HepG2 (cell line): ENCODE results near the gene GALR3. TPM values are rescaled to one million over a fixed set of nuclear protein-coding genes. Genes with fewer than 3 reads are reported as not detected.
"Not testable (repeated sequence)": the region's sequence is repeated elsewhere in the genome, so short reads cannot be mapped to it uniquely, and the experiment has no call there.

Experiments used
- ATAC-seq: fragments of 200-7000 bp; cut with Tn5 transposase; 3 replicates; pipeline ENCODE4 v1.9.1; 2020; ENCODE audit warnings: mild to moderate bottlenecking, moderate library complexity
- BruUV-seq: library from RNA; stranded (reverse); fragments of 400-500 nt; replicated peaks from 2 replicates; lab custom pipeline; 2021; lab: Mats Ljungman, UMichigan
- CTCF ChIA-PET: fragments of 300-600 bp; formaldehyde crosslinking; extraction: SDS; loops from one replicate; lab custom pipeline; 2021; ENCODE audit warnings: low total read pairs, inconsistent platforms, low intra/inter-chr PET ratio; lab: Yijun Ruan, JAX
- POLR2A ChIA-PET: fragments of 350-600 bp; sonication (Branson Sonifier 250); formaldehyde crosslinking; loops from one replicate; lab custom pipeline; 2020; ENCODE audit warnings: antibody characterized with exemption, inconsistent platforms; lab: Yijun Ruan, JAX
- DNase-seq: peaks from one replicate; pipeline ENCODE4 v3.0.0-alpha.2; 2015; ENCODE audit warnings: low spot score
- FAIRE-seq: peaks from 3 replicates; lab custom pipeline; 2011; peaks lifted over from hg19 to GRCh38; lab: Jason Lieb, UNC
- H2AFZ ChIP-seq: one replicate; pipeline ENCODE4 v1.6.1; 2011; ENCODE audit warnings: low read length, inconsistent platforms
- H3K27ac ChIP-seq: fragments of 300-600 bp; 3 replicates; pipeline ENCODE4 v1.8.0; 2011; ENCODE audit warnings: mixed run types, mild to moderate bottlenecking, mixed read lengths, low read length, inconsistent platforms; ENCODE audit not compliant: insufficient read depth; ENCODE audit errors: extremely low read length
- H3K27me3 ChIP-seq, 2 experiments: fragments of 200-600 bp in 1 of 2; 2 replicates in 1 of 2; 3 replicates in 1 of 2; pipeline versions ENCODE4 v1.6.0 to v1.8.0; 2011; ENCODE audit warnings: low read length in 2 of 2, mild to moderate bottlenecking in 2 of 2, moderate library complexity in 2 of 2, inconsistent platforms in 1 of 2; ENCODE audit not compliant: insufficient read depth in 2 of 2, control insufficient read depth in 1 of 2
- H3K36me3 ChIP-seq, 2 experiments: fragments of 200-600 bp in 1 of 2; replicated peaks in 1 of 2; 2 replicates in 1 of 2; 3 replicates in 1 of 2; pipeline versions ENCODE4 v1.5.1 to v1.8.0; 2011; ENCODE audit warnings: low read length in 2 of 2, inconsistent platforms in 1 of 2; ENCODE audit not compliant: insufficient read depth in 2 of 2, control insufficient read depth in 1 of 2
- H3K4me1 ChIP-seq: 2 replicates; pipeline ENCODE4 v1.5.1; 2012; ENCODE audit warnings: low read length, inconsistent platforms; ENCODE audit not compliant: insufficient read depth
- H3K4me2 ChIP-seq: 2 replicates; pipeline ENCODE4 v1.6.0; 2011; ENCODE audit warnings: low read depth, low read length, inconsistent platforms
- H3K4me3 ChIP-seq, 3 experiments: fragments of 200-600 bp in 1 of 3; sonication (generic), shearing (Covaris generic) in 1 of 3; replicated peaks in 1 of 3; 2 replicates each; pipeline ENCODE4 v1.5.1; 2011 to 2016; ENCODE audit warnings: low read length in 3 of 3, inconsistent platforms in 2 of 3, low read depth in 2 of 3, mild to moderate bottlenecking in 2 of 3, control low read depth in 1 of 3, mixed read lengths in 1 of 3; ENCODE audit not compliant: insufficient read depth in 1 of 3
- H3K79me2 ChIP-seq: one replicate; pipeline ENCODE4 v1.6.1; 2011; ENCODE audit warnings: low read length, inconsistent platforms; ENCODE audit not compliant: insufficient read depth
- H3K9ac ChIP-seq: 2 replicates; pipeline ENCODE4 v1.6.0; 2011; ENCODE audit warnings: mild to moderate bottlenecking, low read depth, low read length, inconsistent platforms; ENCODE audit not compliant: insufficient read depth
- H3K9me3 ChIP-seq: 2 replicates; pipeline ENCODE4 v1.5.1; 2012; ENCODE audit warnings: mild to moderate bottlenecking, low read length
- H4K20me1 ChIP-seq: 2 replicates; pipeline ENCODE4 v1.6.0; 2011; ENCODE audit warnings: inconsistent platforms, mild to moderate bottlenecking, low read length, moderate library complexity; ENCODE audit not compliant: insufficient read depth
- BHLHE40 ChIP-seq: IDR thresholded peaks from 2 replicates; pipeline ENCODE4 v1.6.1; 2011; ENCODE audit warnings: low read length, improper control_type of control experiment
- MATR3 ChIP-seq: sonication (generic); formaldehyde crosslinking; IDR thresholded peaks from 2 replicates; pipeline ENCODE4 v1.4.0; 2020; ENCODE audit warnings: missing genetic modification reagents
- MTA1 ChIP-seq: sonication (generic); formaldehyde crosslinking; IDR thresholded peaks from 2 replicates; pipeline ENCODE4 v1.4.0; 2020; ENCODE audit warnings: missing genetic modification reagents, mild to moderate bottlenecking, borderline replicate concordance
- RBFOX2 ChIP-seq: fragments of 200-400 bp; formaldehyde crosslinking; IDR thresholded peaks from 2 replicates; pipeline ENCODE4 v1.6.1; 2017; ENCODE audit warnings: low read depth, mild to moderate bottlenecking, low read length
- ZBTB3 ChIP-seq: sonication (generic); formaldehyde crosslinking; IDR thresholded peaks from 2 replicates; pipeline ENCODE4 v1.4.0; 2020; ENCODE audit warnings: low read depth, mild to moderate bottlenecking, moderate library complexity, missing genetic modification reagents, borderline replicate concordance
- ZFP37 ChIP-seq: sonication (generic); formaldehyde crosslinking; IDR thresholded peaks from 2 replicates; pipeline ENCODE4 v1.4.0; 2020; ENCODE audit warnings: missing genetic modification reagents, borderline replicate concordance
- ZNF598 ChIP-seq: sonication (generic); formaldehyde crosslinking; IDR thresholded peaks from 2 replicates; pipeline ENCODE4 v1.5.1; 2020; ENCODE audit warnings: mild to moderate bottlenecking, missing genetic modification reagents, borderline replicate concordance
- WGBS: methylation state at CpG from one replicate; pipeline ENCODE4 v1.1.6; 2017; ENCODE audit warnings: low lambda C conversion rate; 5-methylcytosine and 5-hydroxymethylcytosine counted together
- in situ Hi-C: cut with HindIII; loops from 2 replicates; pipeline ENCODE4 v1.10.0; 2017; ENCODE audit warnings: low pct_unique_long_range_greater_than_20kb; ENCODE audit not compliant: extremely low pct_ligation_motif_present
- intact Hi-C: fragments of 100-400 bp; cut with micrococcal nuclease; formaldehyde crosslinking; loops from one replicate; pipeline ENCODE4 v1.10.0; 2022; ENCODE audit not compliant: unreplicated experiment
- polyA plus RNA-seq, 8 experiments: library from polyadenylated mRNA; depleted of rRNA in 3 of 8; stranded (reverse) in 7 of 8; unstranded in 1 of 8; fragments of >200 nt; fragmentation: Illumina TruSeq in 4 of 8; extraction: Trizol in 4 of 8; gene quantifications; 2 replicates each; pipeline versions ENCODE4 v1.2.1 to v1.2.3, GENCODE V29; 2011 to 2016; ENCODE audit warnings: low read depth in 4 of 8, missing spikeins in 1 of 8, mixed read lengths in 1 of 8; ENCODE audit not compliant: insufficient read depth in 1 of 8
- total RNA-seq, 5 experiments: library from RNA; depleted of rRNA; stranded (reverse); fragments of >200 nt; fragmentation: Illumina TruSeq; extraction: Trizol; gene quantifications; 2 replicates each; pipeline ENCODE4 v1.2.3, GENCODE V29; 2016; ENCODE audit warnings: low read depth in 1 of 5
- TF ChIP-seq, protein P1 (sequence below): IDR thresholded peaks from 2 replicates; pipeline ENCODE4 v1.6.1; 2012; ENCODE audit warnings: inconsistent platforms
- TF ChIP-seq, protein P2 (sequence below): sonication (generic); formaldehyde crosslinking; IDR thresholded peaks from 2 replicates; pipeline ENCODE4 v1.5.1; 2020; ENCODE audit warnings: mild to moderate bottlenecking, missing genetic modification reagents, moderate library complexity
- TF ChIP-seq, protein P3 (sequence below): sonication (generic); formaldehyde crosslinking; IDR thresholded peaks from 2 replicates; pipeline ENCODE4 v1.4.0; 2020; ENCODE audit warnings: missing genetic modification reagents
- TF ChIP-seq, protein P4 (sequence below): sonication (generic); formaldehyde crosslinking; IDR thresholded peaks from 2 replicates; pipeline ENCODE4 v1.5.0; 2020; ENCODE audit warnings: missing genetic modification reagents, mild to moderate bottlenecking, borderline replicate concordance

GALR3 gene
- total and polyA plus RNA-seq, 2 of the 13 experiments (the other 11 are each of a cell fraction or from before 2014, with no cell fraction given), result 0.13 TPM; not detected in 1

DNA sequence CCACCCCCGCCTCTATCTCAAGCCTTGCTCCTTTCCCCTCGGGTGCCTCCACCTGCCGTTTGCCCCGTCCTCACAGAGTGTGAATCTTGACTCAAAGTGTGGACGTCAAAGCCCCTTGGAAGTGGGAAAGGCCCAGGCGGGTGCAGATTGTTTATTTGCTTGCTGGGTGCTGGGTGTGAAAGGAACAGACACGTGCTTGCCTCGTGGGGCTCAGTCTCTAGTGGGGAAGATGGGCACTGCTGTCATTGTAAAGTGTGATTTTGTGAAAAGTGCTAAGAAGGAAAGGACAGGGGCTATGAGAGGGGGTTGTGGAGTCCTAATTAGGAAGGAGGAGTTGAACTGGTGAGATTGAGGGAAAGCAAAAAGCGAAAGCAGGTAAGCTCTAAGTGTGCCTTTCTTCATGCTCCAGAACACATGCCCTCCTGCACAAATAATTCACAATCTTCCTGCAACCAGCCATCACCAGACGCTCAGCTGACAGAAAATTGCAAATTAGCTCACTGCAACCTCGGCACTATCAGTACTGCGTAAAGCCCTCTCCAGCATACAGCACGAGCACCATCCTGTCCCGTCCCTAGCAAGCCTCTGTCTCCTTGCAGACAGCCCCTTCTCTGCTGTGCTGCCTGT, 25.2 kb upstream of the GALR3 start (continued):
- TF ChIP-seq, protein P1, sequence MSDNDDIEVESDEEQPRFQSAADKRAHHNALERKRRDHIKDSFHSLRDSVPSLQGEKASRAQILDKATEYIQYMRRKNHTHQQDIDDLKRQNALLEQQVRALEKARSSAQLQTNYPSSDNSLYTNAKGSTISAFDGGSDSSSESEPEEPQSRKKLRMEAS, result peak; percentile 86
- TF ChIP-seq BHLHE40, result 0 out of 2 replicates have a peak, but pooled peaks have one; percentile 31
- TF ChIP-seq ZBTB3 (CRISPR knock-in tag), result no peak

DNA sequence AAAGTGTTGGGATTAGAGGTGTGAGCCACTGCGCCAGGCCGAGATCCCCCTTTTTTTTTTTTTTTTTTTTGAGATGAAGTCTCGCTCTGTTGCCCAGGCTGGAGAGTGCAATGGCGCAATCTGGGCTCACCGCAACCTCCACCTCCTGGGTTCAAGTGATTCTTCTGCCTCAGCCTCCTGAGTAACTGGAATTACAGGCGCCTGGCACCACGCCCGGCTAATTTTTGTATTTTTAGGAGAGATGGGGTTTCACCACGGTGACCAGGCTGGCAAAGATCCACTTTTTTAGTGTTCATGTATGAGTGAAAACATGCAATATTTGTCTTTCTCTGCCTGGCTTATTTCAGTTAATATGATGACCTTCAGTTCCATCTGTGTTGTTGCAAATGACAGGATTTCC, 23.2 kb upstream of the GALR3 start:
- H3K79me2 ChIP-seq, H2AFZ ChIP-seq, BruUV-seq, ATAC-seq, CTCF ChIA-PET, FAIRE-seq, H3K9ac ChIP-seq, H3K9me3 ChIP-seq, in situ Hi-C loops, H4K20me1 ChIP-seq, H3K4me3 ChIP-seq, H3K27ac ChIP-seq, H3K36me3 ChIP-seq, H3K4me2 ChIP-seq, DNase-seq, H3K27me3 ChIP-seq: not testable (repeated sequence)
- H3K4me1 ChIP-seq, result peaks cover 50% of the 10 kb centered on the region
- POLR2A ChIA-PET, result interaction anchor here (0.7 kb wide), 1 partner anchor 96 kb away, joined by 3 read pairs; no protein-coding TSS in a partner anchor
- intact Hi-C loops, result loop anchor here (5.0 to 10.0 kb wide), 2 partner anchors 53 to 145 kb away; partner anchors contain the start of gene PDXP
- WGBS, result 55% methylated on average over 9 of the region's 9 CpGs

DNA sequence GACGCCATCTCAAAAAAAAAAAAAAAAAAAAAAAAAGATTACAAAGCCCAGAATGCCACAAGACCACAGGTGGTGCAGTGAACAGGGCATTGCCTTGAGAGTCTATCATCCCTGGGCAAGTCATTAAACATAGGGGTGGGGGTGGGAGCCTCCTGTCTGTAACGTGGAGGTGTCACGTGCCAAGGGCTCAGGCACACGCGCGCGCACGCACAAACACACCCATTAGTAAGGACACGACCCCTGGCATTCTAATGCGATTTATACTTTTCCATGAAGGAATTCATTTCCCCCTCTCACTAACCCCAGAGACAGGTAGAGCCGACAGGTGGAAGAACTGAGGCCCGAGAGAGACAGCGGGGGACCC, 21.3 kb upstream of the GALR3 start:
- no TSS peak for BruUV-seq
- 4% methylated on average over 10 of the region's 13 CpGs for WGBS
- no peaks in the 10 kb centered on the region for H3K36me3 ChIP-seq
- H3K4me3 ChIP-seq, result peak overlapping the region; percentile 78 to 95 (median 93)
- H3K4me1 ChIP-seq, result peaks cover 31% of the 10 kb centered on the region
- POLR2A ChIA-PET, result interaction anchor here (0.8 to 8.6 kb wide), 11 partner anchors 16 to 256 kb away, joined by 3 to 127 read pairs (median 7); partner anchors contain the start of genes ANKRD54, GGA1 and PDXP
- no peaks in the 10 kb centered on the region for H3K9me3 ChIP-seq
- H3K79me2 ChIP-seq, result peaks cover 19% of the 10 kb centered on the region
- no peak for DNase-seq
- no peak; the same call in 2 of the 3 replicates for ATAC-seq
- no peaks in the 10 kb centered on the region; a peak in 1 of 5 replicates for H3K27me3 ChIP-seq
- H3K4me2 ChIP-seq, result peak overlapping the region; percentile 97
- no peak for FAIRE-seq
- in situ Hi-C loops, result no loop called here
- H3K9ac ChIP-seq, result peak overlapping the region; percentile 88; the same call in 1 of the 2 replicates
- intact Hi-C loops, result loop anchor here (2.0 to 10.0 kb wide), 3 partner anchors 19 to 147 kb away; partner anchors contain the start of gene PDXP
- H3K27ac ChIP-seq, result no peak overlapping the region
- peaks cover 17% of the 10 kb centered on the region; the same call in 1 of the 2 replicates for H4K20me1 ChIP-seq
- CTCF ChIA-PET, result no interaction called here
- H2AFZ ChIP-seq, result no peak overlapping the region
- TF ChIP-seq, protein P2, sequence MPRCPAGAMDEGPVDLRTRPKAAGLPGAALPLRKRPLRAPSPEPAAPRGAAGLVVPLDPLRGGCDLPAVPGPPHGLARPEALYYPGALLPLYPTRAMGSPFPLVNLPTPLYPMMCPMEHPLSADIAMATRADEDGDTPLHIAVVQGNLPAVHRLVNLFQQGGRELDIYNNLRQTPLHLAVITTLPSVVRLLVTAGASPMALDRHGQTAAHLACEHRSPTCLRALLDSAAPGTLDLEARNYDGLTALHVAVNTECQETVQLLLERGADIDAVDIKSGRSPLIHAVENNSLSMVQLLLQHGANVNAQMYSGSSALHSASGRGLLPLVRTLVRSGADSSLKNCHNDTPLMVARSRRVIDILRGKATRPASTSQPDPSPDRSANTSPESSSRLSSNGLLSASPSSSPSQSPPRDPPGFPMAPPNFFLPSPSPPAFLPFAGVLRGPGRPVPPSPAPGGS (CRISPR knock-in tag), result no peak
- TF ChIP-seq RBFOX2 (no peak), MTA1 (no peak), ZFP37 (CRISPR knock-in tag) (no peak), ZNF598 (CRISPR knock-in tag) (no peak), MATR3 (CRISPR knock-in tag) (no peak)
- TF ChIP-seq, protein P3, sequence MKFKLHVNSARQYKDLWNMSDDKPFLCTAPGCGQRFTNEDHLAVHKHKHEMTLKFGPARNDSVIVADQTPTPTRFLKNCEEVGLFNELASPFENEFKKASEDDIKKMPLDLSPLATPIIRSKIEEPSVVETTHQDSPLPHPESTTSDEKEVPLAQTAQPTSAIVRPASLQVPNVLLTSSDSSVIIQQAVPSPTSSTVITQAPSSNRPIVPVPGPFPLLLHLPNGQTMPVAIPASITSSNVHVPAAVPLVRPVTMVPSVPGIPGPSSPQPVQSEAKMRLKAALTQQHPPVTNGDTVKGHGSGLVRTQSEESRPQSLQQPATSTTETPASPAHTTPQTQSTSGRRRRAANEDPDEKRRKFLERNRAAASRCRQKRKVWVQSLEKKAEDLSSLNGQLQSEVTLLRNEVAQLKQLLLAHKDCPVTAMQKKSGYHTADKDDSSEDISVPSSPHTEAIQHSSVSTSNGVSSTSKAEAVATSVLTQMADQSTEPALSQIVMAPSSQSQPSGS (CRISPR knock-in tag), result no peak
- TF ChIP-seq, protein P4, sequence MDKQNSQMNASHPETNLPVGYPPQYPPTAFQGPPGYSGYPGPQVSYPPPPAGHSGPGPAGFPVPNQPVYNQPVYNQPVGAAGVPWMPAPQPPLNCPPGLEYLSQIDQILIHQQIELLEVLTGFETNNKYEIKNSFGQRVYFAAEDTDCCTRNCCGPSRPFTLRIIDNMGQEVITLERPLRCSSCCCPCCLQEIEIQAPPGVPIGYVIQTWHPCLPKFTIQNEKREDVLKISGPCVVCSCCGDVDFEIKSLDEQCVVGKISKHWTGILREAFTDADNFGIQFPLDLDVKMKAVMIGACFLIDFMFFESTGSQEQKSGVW (CRISPR knock-in tag), result no peak
